NCI-H524 treated with DMSO at 0.1 percent for 48 hours (cell line): ENCODE results near the gene TGFBR3L.
"Not testable (repeated sequence)": the region's sequence is repeated elsewhere in the genome, so short reads cannot be mapped to it uniquely, and the experiment has no call there.

Experiments used
- DNase-seq: peaks from one replicate; lab custom pipeline; 2025; lab: John Stamatoyannopoulos, UW

TGFBR3L gene

GRCh38 chr19:7879836-7880235 is 34.8 kb upstream of the TGFBR3L start:
- peak; percentile 48 for DNase-seq

DNA sequence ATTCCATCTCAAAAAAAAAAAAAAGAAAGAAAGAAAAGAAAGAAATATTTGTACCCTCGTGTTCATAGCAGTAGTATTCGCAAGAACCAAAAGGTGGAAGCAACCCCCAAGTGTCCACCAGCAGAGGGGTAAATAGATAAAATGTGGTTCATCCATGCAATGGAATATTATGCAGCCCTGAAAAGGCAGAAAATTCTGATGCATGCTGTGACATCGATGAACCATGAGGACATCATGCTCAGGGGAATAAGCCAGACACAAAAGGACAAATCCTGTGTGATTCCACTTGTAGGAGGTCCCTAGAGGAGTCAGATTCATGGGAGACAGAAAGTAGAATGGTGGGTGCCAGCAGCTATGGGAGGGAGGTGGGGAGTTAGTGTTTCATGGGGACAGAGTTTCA is 32.7 kb upstream of the TGFBR3L start:
- DNase-seq: no peak

DNA sequence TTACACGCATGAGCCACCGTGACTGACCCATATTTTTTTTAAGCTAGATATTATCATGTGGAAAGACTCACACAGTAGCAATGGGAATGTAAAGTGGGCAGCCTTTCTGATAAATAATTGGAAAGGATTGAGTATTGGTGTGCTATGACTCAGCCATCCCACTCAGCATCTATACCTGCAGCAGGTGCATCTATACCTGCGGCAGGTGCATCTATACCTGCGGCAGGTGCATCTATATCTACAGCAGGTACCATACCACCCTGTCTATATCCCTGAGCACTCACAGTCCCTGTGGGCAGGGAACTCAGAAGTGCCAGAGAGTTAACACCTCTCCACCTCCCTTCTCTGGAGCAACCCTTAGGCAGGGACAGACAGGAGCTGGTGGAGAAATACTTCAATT is 31.5 kb upstream of the TGFBR3L start:
- no peak for DNase-seq

GRCh38 chr19:7883796-7884570 is 30.6 kb upstream of the TGFBR3L start:
- no peak for DNase-seq

DNA sequence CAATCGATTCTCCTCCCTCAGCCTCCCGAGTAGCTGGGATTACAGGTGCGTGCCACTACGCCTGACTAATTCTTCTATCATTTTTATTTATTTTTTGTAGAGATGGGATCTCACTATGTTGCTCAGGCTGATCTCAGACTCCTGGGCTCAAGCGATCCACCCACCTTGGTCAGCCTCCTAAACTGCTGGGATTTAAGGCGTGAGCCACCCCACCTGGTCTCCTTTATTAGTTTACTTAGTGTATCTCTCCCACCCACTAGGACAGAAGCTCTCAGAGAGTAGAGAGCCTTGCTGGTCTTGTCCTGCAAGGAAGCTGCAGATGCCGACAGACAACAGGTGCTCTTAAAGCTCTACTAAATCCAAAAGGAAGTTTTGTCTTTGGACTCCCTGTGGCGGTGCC is 28.8 kb upstream of the TGFBR3L start:
- no peak for DNase-seq

DNA sequence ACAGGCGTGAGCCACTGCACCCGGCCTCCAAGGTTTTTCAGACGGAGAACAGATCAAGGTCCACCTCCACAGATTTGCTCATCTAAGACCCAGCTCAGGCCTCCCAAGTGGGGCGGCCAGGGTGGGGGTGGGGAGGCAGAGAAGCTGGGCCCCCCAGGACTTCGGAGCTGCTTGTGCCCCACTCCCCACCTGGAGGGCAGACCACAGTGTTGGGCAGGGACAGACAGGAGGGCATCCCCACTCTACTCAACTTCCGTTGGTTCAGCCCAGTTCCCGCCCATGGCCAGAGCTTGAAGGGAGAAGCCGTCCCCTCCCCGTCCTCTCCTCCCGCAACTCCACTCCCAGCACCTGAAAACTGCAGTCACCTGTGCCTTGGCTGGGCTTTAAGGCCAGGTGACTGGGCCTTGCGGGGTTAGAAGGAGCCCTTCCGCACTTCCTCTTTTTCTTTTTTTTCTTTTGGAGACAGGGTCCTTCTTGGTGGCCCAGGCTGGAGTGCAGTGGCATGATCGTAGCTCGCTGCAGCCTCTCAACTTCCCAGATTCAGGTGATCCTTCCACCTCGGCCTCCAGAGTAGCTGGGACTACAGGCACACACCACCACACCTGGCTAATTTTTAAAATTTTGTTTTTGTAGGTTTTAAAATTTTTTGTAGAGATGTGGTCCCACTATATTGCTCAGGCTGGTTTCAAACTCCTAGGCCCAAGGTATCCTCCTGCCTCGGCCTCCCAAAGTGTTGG is 27.1 kb upstream of the TGFBR3L start:
- no peak for DNase-seq

DNA sequence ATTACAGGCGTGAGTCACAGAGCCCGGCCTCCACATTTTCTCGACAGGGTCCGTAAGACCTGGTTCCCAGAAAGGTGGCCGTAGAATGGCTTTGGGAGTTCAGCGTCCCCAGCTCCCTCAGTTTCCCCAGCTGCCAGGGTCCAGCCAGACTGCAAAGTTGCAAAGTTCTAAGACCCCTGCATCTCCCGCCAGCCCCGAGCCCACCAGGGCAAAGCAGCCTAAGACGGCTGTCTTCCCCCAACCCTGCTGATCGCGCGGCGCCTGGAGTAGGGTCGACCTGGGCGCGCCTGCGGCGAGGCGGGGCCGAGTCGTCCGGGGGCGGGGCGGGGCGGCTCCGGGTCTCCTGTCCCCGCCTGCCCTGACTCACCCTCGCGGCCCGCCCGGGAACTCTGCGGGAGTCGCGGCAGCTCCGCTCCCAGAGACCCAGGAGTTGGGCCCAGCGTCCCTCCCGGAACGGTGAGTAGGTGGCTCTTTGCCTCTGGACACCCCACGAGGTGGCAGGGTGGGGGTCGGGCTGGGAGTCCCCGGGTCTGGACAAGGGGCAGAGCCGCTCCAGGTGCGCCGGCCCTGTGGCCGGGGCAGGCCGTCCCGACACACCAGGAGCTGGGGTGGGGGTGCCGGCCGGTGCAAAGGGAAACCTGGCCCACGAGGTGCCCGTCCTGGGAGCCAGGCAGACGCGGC is 26.3 kb upstream of the TGFBR3L start, which contains the start of gene LRRC8E:
TSS of gene LRRC8E (plus strand) at position 366 of the 681 bp plus-strand sequence. CDS start 7,094 bp downstream, outside the sequence.
- DNase-seq: no peak

GRCh38 chr19:7888826-7889217 is 25.8 kb upstream of the TGFBR3L start:
- no peak for DNase-seq

- DNase-seq: not testable (repeated sequence)
Observed at GRCh38 chr19:7893362-7894101, 21.1 kb upstream of the TGFBR3L start.

- DNase-seq: no peak
Observed at GRCh38 chr19:7894612-7895309, 19.9 kb upstream of the TGFBR3L start.

- no peak for DNase-seq
Observed at GRCh38 chr19:7895565-7895964, 19.1 kb upstream of the TGFBR3L start.

GRCh38 chr19:7897292-7897691 is 17.3 kb upstream of the TGFBR3L start:
- DNase-seq: no peak

GRCh38 chr19:7898967-7899366 is 15.7 kb upstream of the TGFBR3L start:
- no peak for DNase-seq

DNA sequence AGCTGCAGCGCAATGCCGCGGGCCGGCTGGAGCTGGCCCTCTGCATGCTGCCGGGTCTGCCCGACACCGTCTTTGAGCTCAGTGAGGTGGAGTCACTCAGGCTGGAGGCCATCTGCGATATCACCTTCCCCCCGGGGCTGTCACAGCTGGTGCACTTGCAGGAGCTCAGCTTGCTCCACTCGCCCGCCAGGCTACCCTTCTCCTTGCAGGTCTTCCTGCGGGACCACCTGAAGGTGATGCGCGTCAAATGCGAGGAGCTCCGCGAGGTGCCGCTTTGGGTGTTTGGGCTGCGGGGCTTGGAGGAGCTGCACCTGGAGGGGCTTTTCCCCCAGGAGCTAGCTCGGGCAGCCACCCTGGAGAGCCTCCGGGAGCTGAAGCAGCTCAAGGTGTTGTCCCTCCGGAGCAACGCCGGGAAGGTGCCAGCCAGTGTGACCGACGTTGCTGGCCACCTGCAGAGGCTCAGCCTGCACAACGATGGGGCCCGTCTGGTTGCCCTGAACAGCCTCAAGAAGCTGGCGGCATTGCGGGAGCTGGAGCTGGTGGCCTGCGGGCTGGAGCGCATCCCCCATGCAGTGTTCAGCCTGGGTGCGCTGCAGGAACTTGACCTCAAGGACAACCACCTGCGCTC is 14.8 kb upstream of the TGFBR3L start:
- peak; percentile 63 for DNase-seq

- DNase-seq: no peak
Observed at GRCh38 chr19:7900401-7900870, 14.2 kb upstream of the TGFBR3L start.

DNA sequence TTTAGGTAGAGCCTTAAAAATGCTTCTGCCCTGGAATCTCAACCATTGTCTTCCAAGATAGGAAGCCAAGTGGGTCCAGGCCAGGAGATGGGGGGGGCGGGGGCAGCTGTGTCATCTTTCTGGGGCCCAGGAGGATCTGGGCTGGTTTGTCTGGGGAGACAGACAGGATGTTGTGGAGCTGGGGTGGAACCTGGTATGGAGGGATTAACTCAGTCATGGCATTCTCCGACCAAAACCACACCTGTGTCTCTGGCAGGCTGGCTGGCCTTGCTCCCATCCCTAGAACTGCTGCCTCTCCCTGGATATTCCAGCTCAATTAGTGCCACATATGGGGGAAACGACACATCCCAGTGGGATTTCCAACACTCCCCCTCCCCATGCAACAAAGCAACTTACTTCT is 13.7 kb upstream of the TGFBR3L start:
- DNase-seq: no peak

- DNase-seq: no peak
Observed at GRCh38 chr19:7901337-7901736, 13.3 kb upstream of the TGFBR3L start.

- no peak for DNase-seq
Observed at GRCh38 chr19:7902796-7903243, 11.8 kb upstream of the TGFBR3L start.

DNA sequence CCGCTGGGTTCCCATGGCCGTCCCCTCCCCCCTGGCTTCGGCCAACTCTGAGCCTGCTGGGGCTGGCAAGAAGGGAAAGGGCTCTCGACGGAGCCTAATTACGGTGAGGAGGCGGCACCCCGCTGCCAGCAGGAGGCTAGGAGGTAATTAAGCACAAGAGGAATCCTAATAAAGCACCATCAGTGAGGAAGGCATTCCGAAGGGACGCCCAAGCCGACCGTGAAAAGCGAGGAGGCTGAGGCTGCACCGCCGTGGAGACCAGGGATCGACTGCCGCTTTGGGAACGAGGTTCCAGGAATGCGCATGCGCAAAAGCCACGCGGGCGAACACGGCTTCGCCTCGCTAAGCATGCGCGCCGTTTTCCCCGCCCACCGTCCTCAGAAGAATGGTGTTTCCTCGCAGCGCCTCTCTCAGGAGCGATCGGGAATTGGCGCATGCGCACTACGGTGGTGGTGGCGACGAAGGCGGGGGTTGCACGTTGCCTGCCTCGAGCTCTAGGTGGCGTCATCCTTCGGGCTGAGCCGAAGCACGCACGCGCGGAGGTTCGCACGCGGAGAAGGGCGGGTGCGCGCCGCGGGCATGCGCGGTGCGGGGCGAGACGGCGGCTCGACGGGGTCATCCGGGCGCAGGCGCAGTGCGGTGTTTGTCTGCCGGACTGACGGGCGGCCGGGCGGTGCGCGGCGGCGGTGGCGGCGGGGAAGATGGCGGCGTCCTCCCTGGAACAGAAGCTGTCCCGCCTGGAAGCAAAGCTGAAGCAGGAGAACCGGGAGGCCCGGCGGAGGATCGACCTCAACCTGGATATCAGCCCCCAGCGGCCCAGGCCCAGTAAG is 11.2 kb upstream of the TGFBR3L start, which contains the start of gene MAP2K7:
TSS of gene MAP2K7 (plus strand) at position 634 of the 830 bp plus-strand sequence. CDS start at position 702, 68 bp downstream.
- peak; percentile 96 for DNase-seq
